Glutamatergic neuron (in vitro differentiated cells): ENCODE data around the gene ATN1. TPM values are rescaled to one million over a fixed set of nuclear protein-coding genes. Genes with fewer than 3 reads are reported as not detected.

Experiments
- DNase-seq: peaks from one replicate; pipeline ENCODE4 v3.0.0; 2022
- H3K27ac Mint-ChIP-seq: one replicate; pipeline ENCODE4 v1.8.0; 2020; ENCODE audit warnings: mild to moderate bottlenecking, mixed read lengths, inconsistent platforms; ENCODE audit not compliant: unreplicated experiment
- H3K27me3 Mint-ChIP-seq: one replicate; pipeline ENCODE4 v1.8.0; 2020; ENCODE audit warnings: mild to moderate bottlenecking, moderate library complexity, mixed read lengths, inconsistent platforms; ENCODE audit not compliant: unreplicated experiment
- H3K36me3 Mint-ChIP-seq: one replicate; pipeline ENCODE4 v1.8.0; 2020; ENCODE audit warnings: mild to moderate bottlenecking, mixed read lengths, inconsistent platforms; ENCODE audit not compliant: unreplicated experiment
- H3K4me1 Mint-ChIP-seq: one replicate; pipeline ENCODE4 v1.8.0; 2020; ENCODE audit warnings: mild to moderate bottlenecking, low read depth, mixed read lengths, inconsistent platforms; ENCODE audit not compliant: unreplicated experiment
- H3K4me3 Mint-ChIP-seq: one replicate; pipeline ENCODE4 v1.8.0; 2020; ENCODE audit warnings: mild to moderate bottlenecking, mixed read lengths, inconsistent platforms; ENCODE audit not compliant: unreplicated experiment
- H3K9me3 Mint-ChIP-seq: one replicate; pipeline ENCODE4 v1.8.0; 2020; ENCODE audit warnings: mild to moderate bottlenecking, moderate library complexity, mixed read lengths, inconsistent platforms; ENCODE audit not compliant: unreplicated experiment
- microRNA-seq: library from miRNA; unstranded; fragments of <30 nt; microRNA quantifications from one replicate; pipeline ENCODE4, GENCODE V29; 2020; ENCODE audit not compliant: unreplicated experiment
- total RNA-seq: library from RNA; stranded (reverse); fragmentation: NEBNext Ultra II Directional; extraction: Animal tissue kit (Norgen Biotek cat#: 25700); gene quantifications from one replicate; pipeline ENCODE4 v1.2.1, GENCODE V29; 2021; ENCODE audit not compliant: unreplicated experiment
- TF ChIP-seq, protein P1 (sequence below): fragments of 200-600 bp; sonication (generic); IDR thresholded peaks from one replicate; pipeline ENCODE4 v1.5.0; 2021; ENCODE audit not compliant: partially characterized antibody, unreplicated experiment

Gene ATN1
- total RNA-seq, 1 donor from 2014 or later, result 94.6 TPM

DNA sequence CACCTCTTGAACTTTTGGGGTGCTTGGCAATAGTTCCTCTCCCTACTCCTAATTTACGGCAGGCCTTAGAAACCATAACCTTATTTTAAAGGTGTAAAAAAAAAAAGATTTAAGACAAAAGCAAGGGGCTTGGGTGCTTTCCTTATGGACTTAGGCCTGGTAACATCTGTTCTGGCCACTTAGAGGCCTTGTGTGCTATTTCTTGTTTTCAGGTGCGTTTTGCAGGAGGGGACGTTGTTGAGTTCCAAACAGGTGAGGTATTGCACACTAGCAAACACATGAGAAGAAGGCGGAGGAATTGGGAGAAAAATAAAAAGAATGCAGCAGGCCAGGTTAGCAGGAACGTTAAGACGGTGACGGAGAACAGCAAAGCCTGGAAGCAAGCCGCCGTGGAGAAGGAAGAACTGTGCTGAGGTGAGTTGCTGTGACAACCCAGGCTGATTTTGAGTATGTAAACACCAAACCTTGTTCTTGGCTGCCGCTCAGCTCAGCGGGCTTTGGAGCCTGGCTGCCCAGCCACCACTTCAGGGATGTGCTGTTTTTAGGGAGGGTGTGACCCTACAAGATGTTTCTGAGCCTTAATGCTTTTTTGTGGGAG is 60.3 kb downstream of the ATN1 start:
- DNase-seq, result no peak
- no peaks in the 10 kb centered on the region for H3K4me1 Mint-ChIP-seq
- H3K27me3 Mint-ChIP-seq, result no peaks in the 10 kb centered on the region
- no peak overlapping the region for H3K4me3 Mint-ChIP-seq
- TF ChIP-seq, protein P1, sequence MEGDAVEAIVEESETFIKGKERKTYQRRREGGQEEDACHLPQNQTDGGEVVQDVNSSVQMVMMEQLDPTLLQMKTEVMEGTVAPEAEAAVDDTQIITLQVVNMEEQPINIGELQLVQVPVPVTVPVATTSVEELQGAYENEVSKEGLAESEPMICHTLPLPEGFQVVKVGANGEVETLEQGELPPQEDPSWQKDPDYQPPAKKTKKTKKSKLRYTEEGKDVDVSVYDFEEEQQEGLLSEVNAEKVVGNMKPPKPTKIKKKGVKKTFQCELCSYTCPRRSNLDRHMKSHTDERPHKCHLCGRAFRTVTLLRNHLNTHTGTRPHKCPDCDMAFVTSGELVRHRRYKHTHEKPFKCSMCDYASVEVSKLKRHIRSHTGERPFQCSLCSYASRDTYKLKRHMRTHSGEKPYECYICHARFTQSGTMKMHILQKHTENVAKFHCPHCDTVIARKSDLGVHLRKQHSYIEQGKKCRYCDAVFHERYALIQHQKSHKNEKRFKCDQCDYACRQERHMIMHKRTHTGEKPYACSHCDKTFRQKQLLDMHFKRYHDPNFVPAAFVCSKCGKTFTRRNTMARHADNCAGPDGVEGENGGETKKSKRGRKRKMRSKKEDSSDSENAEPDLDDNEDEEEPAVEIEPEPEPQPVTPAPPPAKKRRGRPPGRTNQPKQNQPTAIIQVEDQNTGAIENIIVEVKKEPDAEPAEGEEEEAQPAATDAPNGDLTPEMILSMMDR, result no peak
- H3K9me3 Mint-ChIP-seq, result no peaks in the 10 kb centered on the region
- no peaks in the 10 kb centered on the region for H3K36me3 Mint-ChIP-seq
- no peak overlapping the region for H3K27ac Mint-ChIP-seq

Small RNAs within 50 kb of the gene (microRNA-seq; reads per million reads assigned to microRNA genes)
- gene MIR141, result 60.6 reads per million, percentile 70 among the genes with 10 or more reads in this experiment
- 3,972 reads per million, percentile 96 among the genes with 10 or more reads in this experiment for gene MIR200C

Other genes starting within 250 kb of the ATN1 start
- gene ZNF384, start 238.6 kb upstream of the ATN1 start, total RNA-seq, result 83.2 TPM
- gene PIANP, start 227.1 kb upstream of the ATN1 start, total RNA-seq, result 48.8 TPM
- gene COPS7A, start 203.9 kb upstream of the ATN1 start, total RNA-seq, result 25.9 TPM
- 228 TPM for gene MLF2, start 174.8 kb upstream of the ATN1 start, total RNA-seq
- gene PTMS, start 161.6 kb upstream of the ATN1 start, total RNA-seq, result 966 TPM
- 7.3 TPM for gene LAG3, start 155.4 kb upstream of the ATN1 start, total RNA-seq
- 0.17 TPM for gene CD4, start 138.4 kb upstream of the ATN1 start, total RNA-seq
- gene GPR162, start 106.1 kb upstream of the ATN1 start, total RNA-seq, result 145 TPM
- 58.4 TPM for gene P3H3, start 99.6 kb upstream of the ATN1 start, total RNA-seq
- 45.7 TPM for gene GNB3, start 87.0 kb upstream of the ATN1 start, total RNA-seq
- gene CDCA3, start 76.7 kb upstream of the ATN1 start, total RNA-seq, result 5.2 TPM
- gene USP5, start 75.8 kb upstream of the ATN1 start, total RNA-seq, result 141 TPM
- gene TPI1, start 60.4 kb upstream of the ATN1 start, total RNA-seq, result 663 TPM
- 4.3 TPM for gene SPSB2, start 54.7 kb upstream of the ATN1 start, total RNA-seq
- gene LRRC23, start 23.1 kb upstream of the ATN1 start, total RNA-seq, result 2.6 TPM
- 182 TPM for gene ENO2, start 13.4 kb upstream of the ATN1 start, total RNA-seq
- gene RNU7-1, start 15.9 kb downstream of the ATN1 start, total RNA-seq, result not detected
- gene C12orf57, start 16.1 kb downstream of the ATN1 start, total RNA-seq, result 184 TPM
- gene PTPN6, start 23.4 kb downstream of the ATN1 start, total RNA-seq, result 3.8 TPM
- 200 TPM for gene PHB2, start 42.7 kb downstream of the ATN1 start, total RNA-seq
- gene EMG1, start 43.0 kb downstream of the ATN1 start, total RNA-seq, result 24.2 TPM
- 53.3 TPM for gene LPCAT3, start 90.5 kb downstream of the ATN1 start, total RNA-seq
- gene C1S, start 132.8 kb downstream of the ATN1 start, total RNA-seq, result 3.5 TPM
- 1.0 TPM for gene C1R, start 164.5 kb downstream of the ATN1 start, total RNA-seq
- gene C1RL, start 181.3 kb downstream of the ATN1 start, total RNA-seq, result 12.8 TPM
- gene RBP5, start 200.9 kb downstream of the ATN1 start, total RNA-seq, result 1.2 TPM
- 113 TPM for gene CLSTN3, start 202.4 kb downstream of the ATN1 start, total RNA-seq